Activated CD4-positive, alpha-beta T cell treated with anti-CD3 and anti-CD28 coated beads, Interleukin-2, amount 50 U/mL, for 48 hours (primary cell): Measurements from ENCODE around the gene THOP1.
"Not testable (repeated sequence)": the region's sequence is repeated elsewhere in the genome, so short reads cannot be mapped to it uniquely, and the experiment has no call there.

Experiments
- DNase-seq, 2 experiments: peaks; one replicate each; pipeline ENCODE4 v3.0.0-alpha.2; 2020

Gene THOP1

DNA sequence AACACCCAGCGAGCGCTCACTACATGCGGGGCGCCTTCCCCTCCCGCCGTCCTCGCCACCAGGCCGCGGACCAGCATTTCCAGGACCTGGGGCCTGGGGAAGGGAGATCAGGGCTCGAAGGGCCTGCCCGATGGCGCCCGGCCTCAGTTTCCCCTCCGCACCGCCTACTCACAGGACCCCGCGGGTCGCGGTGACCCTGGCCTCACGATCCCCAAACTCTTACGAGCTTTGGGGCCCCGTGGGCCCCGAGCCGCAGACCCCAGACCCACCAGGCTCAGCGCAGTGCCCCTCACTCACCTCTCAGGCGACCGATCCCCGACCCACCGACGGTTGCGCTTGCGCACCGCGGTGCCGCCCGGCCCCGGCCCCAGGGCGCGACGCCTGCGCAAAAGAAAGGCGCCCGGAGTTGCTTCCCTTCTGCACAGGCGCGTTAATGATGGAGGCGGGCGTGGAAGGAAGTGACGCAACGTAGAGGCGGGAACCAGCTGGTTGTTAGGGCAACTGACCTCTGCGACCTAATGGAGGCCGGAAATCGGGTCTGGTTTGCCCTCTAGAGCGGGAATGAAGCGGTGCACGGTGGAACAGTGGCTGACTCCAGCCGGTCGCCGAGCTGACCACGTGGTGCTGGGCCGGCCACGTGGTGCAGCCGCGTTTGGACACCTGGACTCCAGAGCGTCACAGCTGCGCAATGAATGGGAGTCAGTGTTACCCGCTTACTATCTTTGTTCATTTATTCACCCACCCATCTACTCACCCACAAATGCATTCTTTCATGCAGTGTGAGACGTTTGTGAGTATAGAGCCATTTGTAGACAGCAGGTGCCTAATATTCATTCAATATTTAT lies 2.1 kb upstream of the THOP1 start, which contains the start of gene SGTA:
Gene SGTA, minus strand, starts transcription at position 338 of the 845 bp plus-strand sequence. CDS start 14,205 bp downstream, outside the sequence.
- peak; percentile 97 to 98 for DNase-seq

DNA sequence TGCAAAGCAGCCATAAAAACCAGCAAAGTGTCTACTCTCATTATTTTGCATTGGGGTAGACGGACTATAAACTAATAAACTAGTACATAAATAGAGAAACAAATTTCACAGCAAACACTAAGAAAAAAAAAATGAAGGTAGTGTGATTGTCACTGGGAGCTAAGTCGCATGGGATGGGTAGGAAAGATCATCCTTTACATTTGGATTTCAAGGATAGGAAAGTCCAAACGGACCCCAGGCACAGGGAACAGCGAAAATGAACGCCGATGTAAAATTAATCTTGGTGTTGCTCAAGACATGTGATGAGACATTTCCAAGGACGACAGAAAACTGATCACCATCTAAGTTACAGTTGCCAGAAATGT lies 1.5 kb upstream of the THOP1 start:
- DNase-seq: no peak

DNA sequence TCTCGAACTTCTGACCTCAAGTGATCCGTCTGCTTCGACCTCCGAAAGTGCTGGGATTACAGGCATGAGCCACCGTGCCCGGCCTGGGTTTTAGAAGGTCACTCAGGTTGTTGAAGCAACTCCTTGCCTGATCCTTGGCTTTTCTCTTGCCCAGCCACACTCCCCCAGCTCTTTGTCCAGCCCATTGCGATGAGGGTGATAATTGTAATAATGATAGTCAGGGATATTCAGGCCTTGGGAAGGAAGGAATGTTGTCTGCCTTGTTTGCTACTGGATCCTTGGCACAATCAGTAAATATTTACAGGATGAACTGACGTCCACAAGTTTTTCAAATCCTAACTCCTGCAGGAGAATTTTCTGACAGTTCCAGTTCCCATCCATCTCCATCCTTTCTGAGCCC lies 1.8 kb downstream of the THOP1 start:
- DNase-seq: no peak

DNA sequence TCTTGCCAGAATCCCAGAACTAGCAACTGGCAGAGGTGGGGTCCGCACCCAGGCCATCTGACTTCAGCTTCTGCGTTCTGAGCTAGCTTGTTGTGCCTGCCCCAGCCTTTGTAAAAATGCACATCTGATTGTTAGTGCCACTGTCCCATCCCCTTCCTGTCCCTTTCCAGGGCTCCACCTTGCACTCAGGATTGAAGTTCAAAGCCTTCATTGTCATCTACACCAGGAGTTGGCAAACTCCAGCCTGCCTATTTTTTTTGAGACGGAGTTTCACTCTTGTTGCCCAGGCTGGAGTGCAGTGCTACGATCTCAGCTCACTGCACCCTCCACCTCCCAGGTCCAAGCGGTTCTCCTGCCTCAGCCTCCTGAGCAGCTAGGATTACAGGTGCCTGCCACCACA lies 2.9 kb downstream of the THOP1 start:
- no peak for DNase-seq

DNA sequence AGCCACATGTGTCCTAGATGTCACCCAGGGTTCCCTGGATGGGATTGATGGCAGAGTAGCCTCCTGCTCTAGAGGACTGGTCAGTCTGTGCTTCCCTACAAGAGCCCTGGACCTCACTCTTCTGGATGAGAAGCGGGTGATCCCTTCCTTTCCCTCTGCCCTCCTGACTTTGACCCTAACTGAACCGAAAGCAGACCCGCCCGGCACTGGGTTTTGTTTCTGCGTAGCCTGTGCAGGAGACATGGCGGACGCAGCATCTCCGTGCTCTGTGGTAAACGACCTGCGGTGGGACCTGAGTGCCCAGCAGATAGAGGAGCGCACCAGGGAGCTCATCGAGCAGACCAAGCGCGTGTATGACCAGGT lies 4.9 kb downstream of the THOP1 start:
- DNase-seq: no peak

DNA sequence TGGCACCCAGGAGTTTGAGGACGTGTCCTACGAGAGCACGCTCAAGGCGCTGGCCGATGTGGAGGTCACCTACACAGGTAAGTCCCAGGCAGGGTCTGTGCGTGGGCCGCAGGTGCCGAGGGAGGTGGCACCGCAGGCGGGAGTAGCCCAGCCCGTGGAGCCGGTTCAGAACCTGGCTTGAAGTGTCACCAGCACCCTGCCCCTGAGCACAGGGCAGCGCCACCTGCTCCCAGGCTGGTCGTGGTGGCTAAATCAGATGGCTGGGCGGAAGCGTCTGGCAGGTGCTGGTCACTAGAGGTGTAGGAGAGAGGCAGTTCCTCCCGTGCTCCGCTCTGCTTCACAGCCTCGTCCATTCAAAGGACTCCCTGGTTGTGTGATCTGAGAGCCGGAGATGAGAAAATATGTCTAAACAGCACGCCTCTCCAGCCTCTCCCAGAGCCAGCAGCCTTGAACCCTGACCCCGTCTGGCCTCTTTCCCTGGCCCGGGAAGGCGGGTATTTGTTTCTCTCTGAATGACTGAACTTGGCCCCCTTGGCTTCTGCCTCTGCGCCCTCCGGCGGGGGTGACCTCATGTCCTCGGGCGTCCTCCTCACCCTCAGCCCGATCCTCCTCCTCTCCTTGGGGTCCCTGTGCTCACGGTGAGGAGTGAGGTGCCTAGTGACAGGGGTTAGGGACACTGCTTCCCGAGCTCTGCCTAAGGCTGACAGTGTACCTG lies 5.4 kb downstream of the THOP1 start:
- no peak for DNase-seq

DNA sequence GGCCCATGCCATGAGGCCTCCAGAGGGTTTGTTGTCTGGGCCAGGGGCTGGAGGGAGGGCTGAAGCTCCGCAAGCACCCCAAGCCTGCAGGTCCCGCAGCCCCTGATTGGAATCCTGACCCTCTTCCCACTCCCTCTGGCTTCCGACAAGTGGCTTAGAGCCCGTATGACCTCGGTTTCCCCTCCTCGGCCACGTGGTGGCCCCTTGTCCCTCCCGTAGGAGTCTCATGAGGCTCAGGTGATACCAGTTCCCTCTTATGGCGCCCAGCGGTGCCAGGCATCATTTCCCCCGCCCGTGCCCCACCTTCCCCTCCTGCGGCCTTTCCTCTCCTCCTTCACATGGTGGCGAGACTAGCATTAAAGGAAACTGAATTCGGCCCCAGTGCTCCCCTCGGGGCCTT lies 6.1 kb downstream of the THOP1 start:
- DNase-seq: no peak

DNA sequence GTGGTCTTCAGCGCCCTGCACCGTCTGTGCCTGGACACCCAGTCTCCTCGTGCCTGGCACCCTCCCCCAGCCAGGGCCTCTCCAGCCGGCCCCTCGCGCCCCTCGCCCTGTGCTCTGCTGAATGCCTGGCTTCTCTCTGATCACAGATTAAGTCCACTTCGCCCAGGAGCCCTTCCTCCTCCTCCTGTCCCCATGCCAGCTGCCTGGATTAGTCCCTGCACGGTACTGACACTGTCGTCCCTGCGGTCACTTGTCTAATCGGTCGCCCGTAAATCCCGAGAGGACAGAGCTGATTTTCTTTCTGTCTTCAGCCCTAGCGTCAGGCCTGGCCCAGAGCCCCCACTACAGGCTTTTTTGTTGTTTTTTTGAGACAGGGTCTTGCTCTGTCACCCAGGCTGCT lies 6.6 kb downstream of the THOP1 start:
- no peak for DNase-seq

DNA sequence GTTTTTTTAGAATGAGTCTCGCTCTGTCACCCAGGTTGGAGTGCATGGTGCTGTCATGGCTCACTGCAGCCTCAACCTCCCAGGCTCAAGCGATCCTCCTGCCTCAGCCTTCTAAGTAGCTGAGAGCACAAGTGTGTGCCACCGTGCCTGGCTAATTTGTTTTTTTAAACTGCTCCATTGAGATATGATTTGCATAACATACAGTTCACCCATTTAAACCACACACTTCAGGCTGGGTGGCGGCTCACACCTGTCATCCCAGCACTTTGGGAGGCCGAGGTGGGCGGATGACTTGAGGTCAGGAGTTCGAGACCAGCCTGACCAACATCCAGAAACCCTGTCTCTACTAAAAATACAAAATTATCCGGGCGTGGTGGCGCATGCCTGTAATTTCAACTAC lies 7.4 kb downstream of the THOP1 start:
- DNase-seq: not testable (repeated sequence)

DNA sequence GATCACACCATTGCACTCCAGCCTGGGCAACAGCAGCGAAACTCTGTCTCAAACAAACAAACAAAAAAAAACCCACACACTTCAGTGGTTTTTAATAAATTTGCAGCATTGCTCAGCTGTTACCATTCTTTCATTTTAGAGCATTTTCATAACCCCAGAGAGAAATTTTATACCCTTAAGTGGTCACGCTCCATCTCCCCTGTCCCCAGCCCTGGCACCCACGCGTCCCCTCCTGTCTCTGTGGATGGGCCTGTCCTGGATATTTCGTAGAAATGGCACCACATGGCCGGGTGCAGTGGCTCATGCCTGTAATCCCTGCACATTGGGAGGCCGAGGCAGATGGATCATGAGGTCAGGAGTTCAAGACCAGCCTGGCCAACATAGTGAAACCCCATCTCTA lies 7.8 kb downstream of the THOP1 start:
- no peak for DNase-seq

DNA sequence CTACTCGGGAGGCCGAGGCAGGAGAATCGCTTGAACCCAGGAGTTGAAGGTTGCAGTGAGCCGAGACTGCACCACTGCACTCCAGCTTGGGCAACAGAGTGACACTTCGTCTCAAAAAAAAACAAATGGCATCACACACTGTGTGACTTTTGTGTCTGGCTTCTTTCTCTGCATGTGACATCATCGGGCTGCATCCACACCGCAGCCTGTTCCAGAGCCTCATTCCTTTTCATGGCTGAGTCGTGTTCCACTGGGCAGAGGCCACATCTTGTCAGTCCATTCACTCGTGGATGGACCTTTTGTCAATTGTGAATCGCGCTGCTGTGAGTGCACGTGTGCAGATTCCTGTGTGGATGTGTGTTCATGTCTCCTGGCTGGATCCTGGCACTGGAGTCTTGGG lies 8.3 kb downstream of the THOP1 start:
- DNase-seq: no peak

DNA sequence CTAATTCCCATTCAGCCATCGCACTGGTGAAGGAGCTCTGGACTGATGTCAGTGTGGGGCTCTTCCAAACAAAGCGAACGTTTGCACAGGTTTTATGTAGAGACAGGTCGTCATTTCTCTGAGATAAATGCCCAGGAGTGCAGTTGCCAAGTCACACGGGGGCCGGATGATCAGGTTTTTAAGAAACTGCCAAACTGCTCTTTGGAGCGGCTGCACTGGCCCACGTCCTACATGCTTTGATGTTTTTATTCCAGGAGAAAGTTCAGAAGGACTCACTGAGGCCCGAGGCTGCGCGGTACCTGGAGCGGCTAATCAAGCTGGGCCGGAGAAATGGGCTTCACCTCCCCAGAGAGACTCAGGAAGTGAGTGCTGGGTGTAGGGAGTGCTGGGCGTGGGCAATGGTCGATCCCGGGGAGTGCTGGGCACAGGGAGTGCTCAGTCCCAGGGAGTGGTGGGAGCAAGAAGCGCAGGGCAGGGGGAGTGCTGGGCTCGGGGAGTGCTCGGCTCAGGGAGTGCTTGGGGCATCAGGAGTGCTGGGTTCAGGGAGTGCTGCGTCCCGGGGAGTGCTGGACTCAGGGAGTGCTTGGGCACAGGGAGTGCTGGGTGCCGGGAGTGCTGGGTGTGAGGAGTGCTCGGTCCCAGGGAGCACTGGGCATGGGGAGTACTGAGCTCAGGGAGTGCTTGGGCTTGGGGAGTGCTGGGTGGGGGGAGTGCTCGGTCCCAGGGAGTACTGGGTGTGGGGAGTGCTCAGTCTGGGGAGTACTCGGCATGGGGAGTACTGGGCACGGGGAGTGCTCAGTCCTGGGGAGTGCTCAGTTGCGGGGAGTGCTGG lies 10.7 kb downstream of the THOP1 start:
- no peak for DNase-seq

DNA sequence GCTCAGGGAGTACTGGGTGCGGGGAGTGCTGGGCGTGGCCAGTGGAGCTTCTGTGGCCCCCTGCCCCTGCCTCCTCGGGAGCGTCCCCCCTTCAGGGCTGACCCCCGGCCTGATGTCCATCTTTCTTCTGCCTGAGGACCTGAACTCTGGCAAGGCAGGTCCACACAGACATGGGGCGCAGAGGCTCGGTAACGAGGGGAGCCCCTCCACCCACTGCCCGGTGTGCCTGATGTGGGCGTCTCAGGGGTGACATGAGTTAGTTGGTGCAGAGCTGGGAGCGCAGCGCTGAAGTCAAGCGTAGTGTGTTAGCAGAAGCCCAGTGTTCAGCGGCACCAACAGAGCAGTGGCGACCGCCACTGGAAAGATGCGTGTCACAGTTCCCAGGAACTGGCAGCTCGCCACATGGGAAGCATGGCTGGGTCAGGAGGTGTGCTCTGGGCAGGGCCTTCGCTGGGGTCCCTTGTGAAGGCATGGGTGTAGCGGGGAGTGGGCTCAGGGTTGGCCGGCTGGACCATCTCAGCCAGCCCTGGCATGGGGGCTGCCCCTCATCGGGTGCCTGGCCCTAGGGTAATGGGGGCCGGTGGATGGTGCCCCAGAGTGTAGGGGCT lies 11.5 kb downstream of the THOP1 start:
- DNase-seq: no peak

DNA sequence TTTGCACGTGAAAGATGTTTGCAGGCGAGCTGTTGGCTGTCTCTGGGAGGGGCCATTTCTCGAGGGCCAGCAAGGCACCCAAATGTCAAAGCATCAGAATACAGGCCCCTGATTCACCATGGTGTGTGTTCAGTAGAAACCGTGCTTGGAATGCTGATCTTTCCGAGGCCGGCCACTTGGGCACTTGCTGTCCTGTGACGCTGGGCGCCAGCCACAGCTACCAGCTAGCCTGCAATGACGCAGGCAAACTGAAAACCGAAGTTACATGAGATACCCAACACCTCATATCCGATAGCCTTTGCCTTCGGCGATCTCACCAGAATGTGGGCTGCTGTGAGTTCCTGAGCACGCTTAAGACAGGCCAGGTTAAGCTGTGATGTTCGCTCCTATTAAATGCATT lies 12.0 kb downstream of the THOP1 start:
- DNase-seq: no peak

DNA sequence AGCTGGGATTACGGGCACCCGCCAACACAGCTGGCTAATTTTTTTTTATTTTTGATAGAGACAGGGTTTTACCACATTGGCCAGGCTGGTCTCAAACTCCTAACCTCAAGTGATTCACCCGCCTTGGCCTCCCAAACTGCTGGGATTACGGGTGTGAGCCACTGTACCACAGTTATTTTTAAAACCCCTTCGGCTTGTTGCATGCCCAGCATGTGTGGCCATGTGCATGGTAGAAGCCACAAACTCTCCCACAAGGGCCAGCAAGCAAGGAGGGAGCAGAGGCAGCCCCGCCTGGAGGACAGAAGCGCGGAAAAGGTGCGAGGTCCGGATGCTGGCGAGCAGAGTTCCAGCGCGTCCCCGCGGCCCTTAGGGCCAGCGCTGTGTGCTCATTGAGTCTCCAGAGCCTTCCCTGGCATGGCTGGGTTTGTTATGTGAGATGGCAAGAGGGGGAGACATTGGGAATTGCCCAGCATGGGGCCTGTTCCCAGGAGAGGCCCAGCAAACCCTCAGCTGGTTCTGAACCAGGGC lies 12.9 kb downstream of the THOP1 start:
- no peak for DNase-seq

DNA sequence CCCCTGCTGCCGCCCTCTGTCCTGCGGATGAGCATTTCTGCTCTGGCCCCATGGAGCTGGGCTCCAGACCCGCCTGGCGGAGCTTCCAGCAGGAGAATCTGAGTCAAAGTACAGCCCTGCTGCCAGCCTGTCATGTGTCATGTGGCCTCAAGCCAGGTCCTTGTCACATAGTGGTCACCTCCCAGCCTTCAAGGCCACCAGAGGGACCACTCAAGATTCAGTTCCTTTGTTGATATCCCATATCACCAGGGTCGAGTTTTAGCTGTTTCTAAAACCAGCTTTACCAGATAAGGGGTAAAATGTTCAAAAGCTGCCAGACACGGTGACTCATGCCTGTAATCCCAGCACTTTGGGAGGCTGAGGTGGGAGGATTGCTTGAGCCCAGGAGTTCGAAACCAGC lies 13.4 kb downstream of the THOP1 start:
- DNase-seq: no peak

DNA sequence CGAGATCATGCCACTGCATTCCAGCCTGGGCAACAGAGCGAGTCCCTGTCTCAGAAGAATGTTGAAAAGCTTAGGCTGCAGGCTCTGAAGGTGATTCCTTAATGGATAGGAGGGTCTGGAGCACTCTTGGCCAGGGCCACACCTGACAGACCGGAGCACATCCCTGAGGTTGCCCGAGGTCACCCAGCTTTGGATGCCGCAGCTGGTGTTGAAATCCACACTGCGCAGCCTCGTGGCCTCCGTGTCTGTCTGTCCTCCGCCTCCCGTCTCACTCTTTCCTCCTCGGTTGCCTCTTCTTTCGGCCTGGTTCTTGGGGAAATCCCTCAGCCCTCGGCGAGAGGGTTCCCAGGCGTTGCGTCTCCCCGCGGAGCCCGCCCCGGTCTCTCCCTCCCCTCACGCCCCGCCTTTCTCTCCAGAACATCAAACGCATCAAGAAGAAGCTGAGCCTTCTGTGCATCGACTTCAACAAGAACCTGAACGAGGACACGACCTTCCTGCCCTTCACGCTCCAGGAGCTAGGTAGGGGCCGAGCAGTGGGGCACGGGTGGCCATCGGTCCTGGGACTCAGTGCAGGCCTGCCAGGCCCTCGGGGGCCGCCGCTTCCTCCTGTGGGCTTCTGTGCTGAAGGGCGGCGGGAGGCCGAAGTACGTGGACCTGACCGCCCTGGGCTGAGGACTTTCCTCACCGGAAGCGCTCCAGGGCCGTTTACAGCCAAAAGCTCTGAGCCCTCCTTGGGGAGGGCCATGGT lies 14.1 kb downstream of the THOP1 start:
- DNase-seq: no peak

DNA sequence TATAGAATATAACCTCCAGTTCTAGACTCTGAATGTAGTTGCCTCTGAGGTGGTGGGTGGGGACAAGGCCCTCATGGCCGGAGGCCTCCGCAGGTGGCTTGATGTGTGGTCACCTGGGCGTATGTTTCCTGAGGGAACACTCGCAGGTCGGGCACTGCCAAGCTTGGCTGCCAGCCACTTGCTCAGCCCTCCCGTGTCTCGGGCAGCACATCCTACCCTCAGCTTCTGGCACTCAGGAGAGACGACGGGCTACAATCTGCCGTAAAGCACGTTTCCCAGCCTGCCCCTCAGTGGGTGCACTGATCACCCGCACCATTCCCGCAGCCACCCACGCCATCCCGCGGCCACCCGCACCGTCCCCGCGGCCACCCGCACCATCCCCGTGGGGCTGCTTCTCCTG lies 15.2 kb downstream of the THOP1 start:
- DNase-seq: no peak

DNA sequence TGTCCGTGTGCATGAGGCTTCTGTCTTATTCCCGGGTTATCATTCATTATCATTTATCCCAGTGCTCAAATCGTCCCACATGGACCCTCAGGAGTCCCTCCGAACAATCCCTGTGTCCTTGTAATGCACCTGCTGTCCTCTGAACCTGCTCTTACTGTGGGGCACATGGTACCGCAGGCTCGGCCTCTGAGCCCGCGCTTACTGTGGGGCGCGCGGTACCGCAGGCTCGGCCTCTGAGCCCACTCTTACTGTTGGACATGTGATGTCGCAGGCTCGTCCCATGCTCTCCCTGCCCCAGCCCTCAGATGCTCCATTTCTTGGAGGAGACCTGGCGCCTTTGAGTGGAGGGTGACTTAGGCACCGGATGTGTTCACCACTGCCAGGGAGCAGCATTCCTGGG lies 17.5 kb downstream of the THOP1 start:
- DNase-seq: no peak

DNA sequence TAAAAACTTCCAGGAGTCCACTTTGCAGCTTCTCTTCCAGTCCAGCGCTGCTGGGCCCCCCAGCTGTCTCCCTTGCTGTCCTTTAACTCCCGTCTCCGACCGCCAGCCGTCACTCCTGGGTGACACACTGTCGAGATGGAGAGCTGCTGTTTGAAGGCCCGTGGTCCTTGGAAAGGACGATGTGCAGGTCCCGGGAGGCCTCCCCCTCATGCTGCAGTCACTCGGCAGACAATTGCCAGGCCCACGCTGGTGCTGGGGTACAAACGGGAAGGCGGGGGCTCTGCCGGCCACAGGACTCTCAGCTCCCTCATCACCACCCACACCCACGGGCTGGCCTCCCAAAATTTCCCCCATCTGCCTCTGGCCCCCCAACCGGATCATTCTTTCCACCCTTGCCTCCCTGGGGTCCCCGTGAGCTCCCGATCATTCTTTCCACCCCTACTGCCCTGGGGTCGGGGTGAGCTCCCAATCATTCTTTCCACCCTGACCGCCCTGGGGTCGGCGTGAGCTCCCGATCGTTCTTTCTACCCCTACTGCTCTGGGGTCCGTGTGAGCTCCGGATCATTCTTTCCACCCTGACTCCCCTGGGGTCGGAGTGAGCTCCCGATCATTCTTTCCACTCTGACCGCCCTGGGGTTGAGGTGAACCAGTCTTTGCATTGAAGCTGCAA lies 18.3 kb downstream of the THOP1 start:
- no peak for DNase-seq

DNA sequence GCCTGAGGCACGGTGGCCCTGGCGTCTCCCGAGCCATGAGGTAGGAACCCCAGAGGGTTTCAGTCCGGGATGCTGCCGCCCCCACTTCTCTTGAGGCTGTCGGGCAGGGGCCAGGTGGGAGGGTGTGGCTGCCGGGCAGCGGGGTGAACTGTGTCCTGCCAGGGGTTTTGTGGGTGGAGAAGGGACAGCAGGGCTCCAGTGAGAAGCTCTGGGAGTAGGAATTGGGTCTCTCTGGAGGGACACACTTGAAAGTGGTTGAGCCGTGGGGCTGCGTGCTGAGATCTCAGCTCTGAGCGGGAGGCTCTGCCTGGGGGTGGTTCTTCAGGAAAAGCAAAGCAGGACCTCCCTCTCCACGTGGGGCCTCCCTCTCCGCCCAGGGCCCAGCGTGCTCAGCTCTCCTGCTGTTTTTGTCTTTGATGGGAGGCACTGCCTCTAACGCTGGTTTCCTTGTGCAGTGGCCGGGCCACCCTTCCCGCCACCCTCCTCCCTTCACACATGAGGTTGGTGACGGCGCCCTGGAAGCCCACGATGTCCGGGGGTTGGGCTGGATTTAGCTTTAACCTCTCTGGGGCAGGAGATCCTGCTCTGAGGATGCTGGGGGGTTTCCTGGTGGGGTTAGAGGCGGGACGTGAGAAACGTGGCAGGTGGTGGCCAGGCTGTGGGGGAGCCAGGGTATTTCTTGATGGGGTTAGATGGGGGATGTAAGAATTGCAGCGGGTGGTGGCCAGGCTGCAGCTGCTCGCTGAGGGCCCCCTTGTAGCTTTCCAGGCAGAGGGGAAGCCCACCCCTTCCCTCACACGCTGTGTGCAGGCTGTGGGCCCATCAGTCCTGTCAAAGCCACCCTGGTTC lies 19.1 kb downstream of the THOP1 start:
- no peak for DNase-seq
